OCI-LY1 (cell line): ENCODE results near the gene RPS24.

Source experiments
- H2AFZ ChIP-seq: fragments of 200-600 bp; sonication (generic), shearing (Covaris generic); 2 replicates; pipeline ENCODE4 v1.6.0; 2014; ENCODE audit warnings: antibody characterized with exemption, mild to moderate bottlenecking, low read length
- H3F3A ChIP-seq: fragments of 200-600 bp; sonication (generic), shearing (Covaris generic); 2 replicates; pipeline ENCODE4 v1.6.0; 2014; ENCODE audit warnings: mild to moderate bottlenecking, antibody characterized with exemption, low read length, moderate library complexity; ENCODE audit not compliant: insufficient read depth
- H3K27ac ChIP-seq: fragments of 200-600 bp; sonication (generic); 2 replicates; pipeline ENCODE4 v1.5.1; 2014; ENCODE audit warnings: low read length, mixed run types, mild to moderate bottlenecking, low read depth; ENCODE audit not compliant: poor library complexity, severe bottlenecking
- H3K27me3 ChIP-seq: fragments of 200-600 bp; sonication (generic); 2 replicates; pipeline ENCODE4 v1.6.0; 2014; ENCODE audit warnings: antibody characterized with exemption, mild to moderate bottlenecking, low read length, moderate library complexity; ENCODE audit not compliant: insufficient read depth
- H3K36me3 ChIP-seq: fragments of 200-600 bp; sonication (generic); 2 replicates; pipeline ENCODE4 v1.6.1; 2014; ENCODE audit warnings: mild to moderate bottlenecking, antibody characterized with exemption, low read length, moderate library complexity, mixed read lengths; ENCODE audit not compliant: insufficient read depth
- H3K4me1 ChIP-seq: fragments of 200-600 bp; sonication (generic); 2 replicates; pipeline ENCODE4 v1.5.1; 2014; ENCODE audit warnings: mild to moderate bottlenecking, low read length, moderate library complexity; ENCODE audit not compliant: insufficient read depth, severe bottlenecking
- H3K4me2 ChIP-seq: fragments of 200-600 bp; sonication (generic), shearing (Covaris generic); 2 replicates; pipeline ENCODE4 v1.6.1; 2014; ENCODE audit warnings: low read length
- H3K4me3 ChIP-seq: fragments of 200-600 bp; sonication (generic); 2 replicates; pipeline ENCODE4 v1.5.1; 2014; ENCODE audit warnings: low read length, low read depth, mild to moderate bottlenecking, mixed read lengths; ENCODE audit not compliant: poor library complexity, severe bottlenecking
- H3K79me2 ChIP-seq: fragments of 200-600 bp; shearing (Covaris generic); 2 replicates; pipeline ENCODE4 v1.6.1; 2016; ENCODE audit warnings: mixed run types, low read length, mixed read lengths; ENCODE audit not compliant: insufficient read depth
- H3K9ac ChIP-seq: fragments of 200-600 bp; sonication (generic), shearing (Covaris generic); 2 replicates; pipeline ENCODE4 v1.6.1; 2014; ENCODE audit warnings: mild to moderate bottlenecking, low read length, mixed read lengths
- H3K9me2 ChIP-seq: fragments of 200-600 bp; sonication (generic), shearing (Covaris generic); 2 replicates; pipeline ENCODE4 v1.6.1; 2014; ENCODE audit warnings: low read depth, mild to moderate bottlenecking, low read length, mixed read lengths
- H3K9me3 ChIP-seq: fragments of 200-600 bp; shearing (Covaris generic); 2 replicates; pipeline ENCODE4 v1.6.1; 2014; ENCODE audit warnings: low read length, mixed read lengths
- H4K20me1 ChIP-seq: fragments of 200-600 bp; sonication (generic), shearing (Covaris generic); 2 replicates; pipeline ENCODE4 v1.6.0; 2016; ENCODE audit warnings: mild to moderate bottlenecking, low read length; ENCODE audit not compliant: insufficient read depth
- CTCF ChIP-seq: fragments of 200-600 bp; sonication (generic), shearing (Covaris generic); IDR thresholded peaks from 2 replicates; pipeline ENCODE4 v1.5.1; 2017; ENCODE audit warnings: mild to moderate bottlenecking, antibody characterized with exemption, low read length, moderate library complexity, mixed read lengths
- EZH2 ChIP-seq: fragments of 200-600 bp; sonication (generic), shearing (Covaris generic); IDR thresholded peaks from 2 replicates; pipeline ENCODE4 v1.8.0; 2017; ENCODE audit warnings: borderline replicate concordance, mixed run types, mild to moderate bottlenecking, antibody characterized with exemption, low read length, moderate library complexity, mixed read lengths

The RPS24 gene

GRCh38 chr10:78023741-78024140 is 9.9 kb upstream of the RPS24 start:
- H3K27ac ChIP-seq = no peak overlapping the region
- no peaks in the 10 kb centered on the region for H4K20me1 ChIP-seq
- peaks cover 12% of the 10 kb centered on the region for H3K4me1 ChIP-seq
- H3K4me2 ChIP-seq = no peak overlapping the region
- no peaks in the 10 kb centered on the region for H3K27me3 ChIP-seq
- H3K9ac ChIP-seq = no peak overlapping the region
- no peak overlapping the region for H3K4me3 ChIP-seq
- H3K9me3 ChIP-seq = no peaks in the 10 kb centered on the region
- no peaks in the 10 kb centered on the region; the same call in 1 of the 2 replicates for H3K79me2 ChIP-seq
- H3K36me3 ChIP-seq = peaks cover 73% of the 10 kb centered on the region
- H2AFZ ChIP-seq = no peak overlapping the region
- no peaks in the 10 kb centered on the region for H3K9me2 ChIP-seq
- H3F3A ChIP-seq = no peaks in the 10 kb centered on the region
- no peak for TF ChIP-seq CTCF
- TF ChIP-seq EZH2 = no peak

GRCh38 chr10:78025685-78026364 is 7.8 kb upstream of the RPS24 start:
- no peaks in the 10 kb centered on the region for H3K9me3 ChIP-seq
- no peak overlapping the region for H3K4me2 ChIP-seq
- H3K36me3 ChIP-seq = peaks cover 58% of the 10 kb centered on the region
- peaks cover 20% of the 10 kb centered on the region for H3K4me1 ChIP-seq
- H3K79me2 ChIP-seq = no peaks in the 10 kb centered on the region; the same call in 1 of the 2 replicates
- no peaks in the 10 kb centered on the region for H3K9me2 ChIP-seq
- H3K27me3 ChIP-seq = no peaks in the 10 kb centered on the region
- no peak overlapping the region for H3K27ac ChIP-seq
- no peak overlapping the region for H2AFZ ChIP-seq
- H3K4me3 ChIP-seq = no peak overlapping the region
- H3K9ac ChIP-seq = no peak overlapping the region
- no peak for TF ChIP-seq EZH2
- no peak for TF ChIP-seq CTCF
- H3F3A ChIP-seq = no peaks in the 10 kb centered on the region
- no peaks in the 10 kb centered on the region for H4K20me1 ChIP-seq

- H3K9me3 ChIP-seq = no peaks in the 10 kb centered on the region
- TF ChIP-seq EZH2 (no peak), CTCF (no peak)
- peaks cover 23% of the 10 kb centered on the region for H3K4me1 ChIP-seq
- H3K79me2 ChIP-seq = no peaks in the 10 kb centered on the region; the same call in 1 of the 2 replicates
- H2AFZ ChIP-seq = no peak overlapping the region
- H3K36me3 ChIP-seq = peaks cover 31% of the 10 kb centered on the region
- H3K27ac ChIP-seq = peak overlapping the region; percentile 79
- no peaks in the 10 kb centered on the region for H4K20me1 ChIP-seq
- peak overlapping the region; percentile 96 for H3K4me2 ChIP-seq
- no peaks in the 10 kb centered on the region for H3F3A ChIP-seq
- peak overlapping the region; percentile 97 for H3K9ac ChIP-seq
- peak overlapping the region; percentile 99 for H3K4me3 ChIP-seq
- H3K9me2 ChIP-seq = no peaks in the 10 kb centered on the region
- no peaks in the 10 kb centered on the region for H3K27me3 ChIP-seq
Observed at GRCh38 chr10:78028438-78029268, 5.0 kb upstream of the RPS24 start.
